ENCODE measurements around the gene KRT15.

- TF ChIP-seq CTCF (IDR thresholded peaks at IDR 0.05 in 2 of 3, conservative IDR thresholded peaks at IDR 0.05 in 1 of 3; ENCODE audit: control insufficient read depth in 2 of 3, extremely low read depth in 1 of 3, insufficient read depth in 1 of 3, low read depth in 3 of 3, low read length in 3 of 3) (no peak), KAT2A (conservative IDR thresholded peaks at IDR 0.05; ENCODE audit: control insufficient read depth, low read depth, low read length) (no peak), POLR2A (IDR thresholded peaks at IDR 0.05; ENCODE audit: low read depth, low read length) (no peak), MAX (IDR thresholded peaks at IDR 0.05; ENCODE audit: low read depth, low read length) (no peak), GABPA (IDR thresholded peaks at IDR 0.05; ENCODE audit: low read depth) (no peak), CBFB (IDR thresholded peaks at IDR 0.05; ENCODE audit: low read depth) (no peak)
These were observed 10.8 kb upstream of the KRT15 start for GRCh38 chr17:41529491-41529915.

All from GM12878 (cell line).